HEK293 (cell line): ENCODE results near the gene BCL2L11.

Source experiments
- CTCF ChIA-PET: fragments of 350-600 bp; formaldehyde crosslinking; extraction: SDS; loops from one replicate; lab custom pipeline; 2021; ENCODE audit warnings: antibody characterized with exemption; lab: Yijun Ruan, JAX
- POLR2A ChIA-PET: fragments of 300-600 bp; formaldehyde crosslinking; extraction: SDS; loops from one replicate; lab custom pipeline; 2020; ENCODE audit warnings: antibody characterized with exemption, inconsistent platforms; lab: Yijun Ruan, JAX
- H3K27ac ChIP-seq: fragments of 200-500 bp; sonication (Bioruptor generic); 2 replicates; pipeline ENCODE4 v1.5.1; 2014; ENCODE audit warnings: low read depth, low read length, control low read depth, inconsistent platforms; ENCODE audit errors: extremely low read depth
- H3K36me3 ChIP-seq, 2 experiments: fragments of 200-500 bp in 1 of 2; sonication (Bioruptor generic) in 1 of 2; 1 replicate in 1 of 2; 2 replicates in 1 of 2; pipeline ENCODE4 v1.5.1; 2014 to 2017; ENCODE audit warnings: inconsistent platforms in 2 of 2, low read length in 2 of 2; ENCODE audit not compliant: control insufficient read depth in 2 of 2, insufficient read depth in 1 of 2
- H3K4me1 ChIP-seq: fragments of 200-500 bp; sonication (Bioruptor generic); 2 replicates; pipeline ENCODE4 v1.5.1; 2014; ENCODE audit warnings: mild to moderate bottlenecking, low read length, inconsistent platforms; ENCODE audit not compliant: control insufficient read depth, insufficient read depth
- H3K4me3 ChIP-seq: 2 replicates; pipeline ENCODE4 v1.5.1; 2011; ENCODE audit warnings: low read depth, mild to moderate bottlenecking, control low read depth, low read length, moderate library complexity
- H3K9me3 ChIP-seq: fragments of 200-500 bp; sonication (Bioruptor generic); 2 replicates; pipeline ENCODE4 v1.5.1; 2014; ENCODE audit warnings: low read depth, low read length, inconsistent platforms; ENCODE audit not compliant: control insufficient read depth, insufficient read depth
- PRDM1 ChIP-seq: fragments of 450-650 bp; formaldehyde crosslinking; IDR thresholded peaks from 2 replicates; pipeline ENCODE4; 2016; ENCODE audit warnings: missing biosample characterization, missing genetic modification characterization
- YY1 ChIP-seq: fragments of 450-650 bp; formaldehyde crosslinking; IDR thresholded peaks from 2 replicates; pipeline ENCODE4 v1.5.1; 2018; ENCODE audit warnings: missing biosample characterization, missing genetic modification characterization
- ZBTB20 ChIP-seq: fragments of 450-650 bp; formaldehyde crosslinking; IDR thresholded peaks from 2 replicates; pipeline ENCODE4 v1.5.1; 2016; ENCODE audit warnings: missing biosample characterization, missing genetic modification characterization
- ZBTB7A ChIP-seq: fragments of 450-650 bp; formaldehyde crosslinking; IDR thresholded peaks from 2 replicates; pipeline ENCODE4 v1.5.1; 2016; ENCODE audit warnings: low read depth, missing biosample characterization, missing genetic modification characterization
- ZFP37 ChIP-seq: fragments of 450-650 bp; formaldehyde crosslinking; IDR thresholded peaks from 2 replicates; pipeline ENCODE4 v1.5.1; 2016; ENCODE audit warnings: missing biosample characterization, missing genetic modification characterization
- ZFP41 ChIP-seq: fragments of 450-650 bp; formaldehyde crosslinking; IDR thresholded peaks from 2 replicates; pipeline ENCODE4 v1.5.1; 2016; ENCODE audit warnings: missing biosample characterization, missing genetic modification characterization, borderline replicate concordance
- ZNF157 ChIP-seq: fragments of 450-650 bp; formaldehyde crosslinking; IDR thresholded peaks from 2 replicates; pipeline ENCODE4 v1.5.1; 2016; ENCODE audit warnings: missing biosample characterization, missing genetic modification characterization
- ZNF416 ChIP-seq: fragments of 450-650 bp; formaldehyde crosslinking; IDR thresholded peaks from 2 replicates; pipeline ENCODE4 v1.5.1; 2016; ENCODE audit warnings: missing biosample characterization, missing genetic modification characterization
- ZNF529 ChIP-seq: fragments of 450-650 bp; formaldehyde crosslinking; IDR thresholded peaks from 2 replicates; pipeline ENCODE4 v1.5.1; 2017; ENCODE audit warnings: missing genetic modification characterization, missing biosample characterization; ENCODE audit not compliant: insufficient replicate concordance
- ZNF544 ChIP-seq: fragments of 450-650 bp; formaldehyde crosslinking; IDR thresholded peaks from 2 replicates; pipeline ENCODE4 v1.5.0; 2017; ENCODE audit warnings: missing biosample characterization, missing genetic modification characterization
- ZNF549 ChIP-seq: fragments of 450-650 bp; IDR thresholded peaks from 2 replicates; pipeline ENCODE4 v1.5.1; 2018; ENCODE audit warnings: missing biosample characterization, missing genetic modification characterization, mild to moderate bottlenecking, inconsistent platforms, moderate library complexity
- ZNF768 ChIP-seq: fragments of 450-650 bp; formaldehyde crosslinking; IDR thresholded peaks from 2 replicates; pipeline ENCODE4 v1.5.1; 2018; ENCODE audit warnings: missing biosample characterization, mild to moderate bottlenecking, missing genetic modification characterization
- ZNF776 ChIP-seq: fragments of 450-650 bp; formaldehyde crosslinking; IDR thresholded peaks from 2 replicates; pipeline ENCODE4 v1.5.0; 2017; ENCODE audit warnings: missing biosample characterization, missing genetic modification characterization, borderline replicate concordance
- TF ChIP-seq, protein P1 (sequence below): fragments of 450-650 bp; formaldehyde crosslinking; IDR thresholded peaks from 2 replicates; pipeline ENCODE4 v1.5.1; 2016; ENCODE audit warnings: missing biosample characterization, missing genetic modification characterization
- TF ChIP-seq, protein P2 (sequence below): fragments of 450-650 bp; formaldehyde crosslinking; IDR thresholded peaks from 2 replicates; pipeline ENCODE4 v1.5.1; 2017; ENCODE audit warnings: missing biosample characterization, missing genetic modification characterization
- TF ChIP-seq, protein P3 (sequence below): fragments of 450-650 bp; formaldehyde crosslinking; conservative IDR thresholded peaks from 2 replicates; pipeline ENCODE4 v1.5.1; 2016; ENCODE audit warnings: low read depth, missing biosample characterization, missing genetic modification characterization
- TF ChIP-seq, protein P4 (sequence below): fragments of 450-650 bp; formaldehyde crosslinking; IDR thresholded peaks from 2 replicates; pipeline ENCODE4 v1.5.1; 2017; ENCODE audit warnings: missing biosample characterization, missing genetic modification characterization
- TF ChIP-seq, protein P5 (sequence below): fragments of 450-650 bp; formaldehyde crosslinking; IDR thresholded peaks from 2 replicates; pipeline ENCODE4 v1.5.1; 2016; ENCODE audit warnings: missing biosample characterization, missing genetic modification characterization
- TF ChIP-seq, protein P6 (sequence below): fragments of 450-650 bp; formaldehyde crosslinking; IDR thresholded peaks from 2 replicates; pipeline ENCODE4 v1.5.1; 2016; ENCODE audit warnings: missing biosample characterization, missing genetic modification characterization
- TF ChIP-seq, protein P7 (sequence below): fragments of 450-650 bp; formaldehyde crosslinking; IDR thresholded peaks from 2 replicates; pipeline ENCODE4 v1.5.1; 2016; ENCODE audit warnings: missing biosample characterization, missing genetic modification characterization

The BCL2L11 gene

DNA sequence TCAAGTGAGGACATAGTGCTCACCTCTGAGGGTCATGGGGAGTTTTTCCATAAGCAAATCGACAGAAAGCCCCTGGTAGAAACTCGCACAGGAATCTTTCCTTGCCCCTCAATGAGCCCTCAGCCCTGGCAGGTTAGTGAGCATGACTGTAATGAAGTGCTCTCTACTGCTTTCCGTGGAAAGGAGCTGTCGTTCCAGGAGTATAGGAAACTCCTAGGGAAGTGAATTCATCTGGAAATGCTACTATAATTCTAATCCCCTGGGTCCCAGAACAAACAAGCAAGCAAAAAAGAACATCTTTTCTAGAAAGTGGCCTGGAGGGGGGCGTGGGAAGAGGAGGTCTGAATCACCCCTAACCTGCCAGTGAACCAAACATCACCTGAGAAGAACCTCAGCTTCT lies 18.1 kb downstream of the BCL2L11 start:
- TF ChIP-seq ZNF776 (tag by site-specific recombination), result no peak
- TF ChIP-seq, protein P1, sequence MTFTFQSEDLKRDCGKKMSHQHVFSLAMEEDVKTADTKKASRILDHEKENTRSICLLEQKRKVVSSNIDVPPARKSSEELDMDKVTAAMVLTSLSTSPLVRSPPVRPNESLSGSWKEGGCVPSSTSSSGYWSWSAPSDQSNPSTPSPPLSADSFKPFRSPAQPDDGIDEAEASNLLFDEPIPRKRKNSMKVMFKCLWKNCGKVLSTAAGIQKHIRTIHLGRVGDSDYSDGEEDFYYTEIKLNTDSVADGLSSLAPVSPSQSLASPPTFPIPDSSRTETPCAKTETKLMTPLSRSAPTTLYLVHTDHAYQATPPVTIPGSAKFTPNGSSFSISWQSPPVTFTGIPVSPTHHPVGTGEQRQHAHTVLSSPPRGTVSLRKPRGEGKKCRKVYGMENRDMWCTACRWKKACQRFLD (tag by site-specific recombination), result no peak
- TF ChIP-seq ZNF157 (tag by site-specific recombination), result no peak
- TF ChIP-seq ZBTB7A, result no peak
- TF ChIP-seq, protein P2, sequence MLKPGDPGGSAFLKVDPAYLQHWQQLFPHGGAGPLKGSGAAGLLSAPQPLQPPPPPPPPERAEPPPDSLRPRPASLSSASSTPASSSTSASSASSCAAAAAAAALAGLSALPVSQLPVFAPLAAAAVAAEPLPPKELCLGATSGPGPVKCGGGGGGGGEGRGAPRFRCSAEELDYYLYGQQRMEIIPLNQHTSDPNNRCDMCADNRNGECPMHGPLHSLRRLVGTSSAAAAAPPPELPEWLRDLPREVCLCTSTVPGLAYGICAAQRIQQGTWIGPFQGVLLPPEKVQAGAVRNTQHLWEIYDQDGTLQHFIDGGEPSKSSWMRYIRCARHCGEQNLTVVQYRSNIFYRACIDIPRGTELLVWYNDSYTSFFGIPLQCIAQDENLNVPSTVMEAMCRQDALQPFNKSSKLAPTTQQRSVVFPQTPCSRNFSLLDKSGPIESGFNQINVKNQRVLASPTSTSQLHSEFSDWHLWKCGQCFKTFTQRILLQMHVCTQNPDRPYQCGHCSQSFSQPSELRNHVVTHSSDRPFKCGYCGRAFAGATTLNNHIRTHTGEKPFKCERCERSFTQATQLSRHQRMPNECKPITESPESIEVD (tag by site-specific recombination), result peak; percentile 31; the same call in 1 of the 2 replicates
- TF ChIP-seq ZFP41, result no peak
- no peak for TF ChIP-seq YY1 (tag by site-specific recombination)
- TF ChIP-seq ZFP37 (tag by site-specific recombination), result no peak
- H3K4me3 ChIP-seq, result no peak overlapping the region
- H3K36me3 ChIP-seq, result peaks cover 14 to 73% of the 10 kb centered on the region in 2 experiments
- peaks cover 24% of the 10 kb centered on the region for H3K4me1 ChIP-seq
- POLR2A ChIA-PET, result no interaction called here
- CTCF ChIA-PET, result no interaction called here
- H3K27ac ChIP-seq, result no peak overlapping the region
- no peaks in the 10 kb centered on the region for H3K9me3 ChIP-seq

DNA sequence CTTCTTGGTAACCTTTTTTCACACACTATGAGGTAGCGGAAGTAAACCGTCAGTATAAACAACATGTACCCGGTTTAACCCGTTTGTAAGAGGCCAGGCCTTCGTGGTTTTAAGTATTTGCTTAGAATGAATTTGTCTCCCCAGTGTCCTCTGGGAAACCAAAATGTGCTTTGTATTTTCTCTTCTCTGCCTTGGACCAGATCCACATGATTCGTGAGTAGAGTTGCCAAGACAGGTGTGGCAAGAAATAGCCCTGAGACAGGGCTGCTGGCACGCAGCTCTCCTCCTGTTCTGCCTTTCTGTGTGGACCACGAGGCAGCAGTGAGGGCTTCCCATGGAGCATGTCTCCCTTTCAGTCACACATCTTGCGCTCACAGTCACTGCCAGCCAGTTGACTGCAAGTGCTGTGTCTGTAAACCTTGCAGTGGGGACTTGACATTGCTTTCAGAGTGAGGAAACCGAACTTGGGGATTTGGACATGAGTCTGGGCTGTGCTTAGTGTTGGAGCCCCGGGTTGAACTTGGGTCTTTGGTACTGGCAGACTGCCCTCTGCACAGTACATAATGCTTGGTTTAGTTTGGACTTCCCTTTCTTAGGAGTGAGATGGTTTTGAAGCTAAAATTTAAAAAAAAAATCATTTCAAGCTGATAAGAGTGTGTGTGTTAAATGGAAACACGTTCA lies 19.1 kb downstream of the BCL2L11 start:
- CTCF ChIA-PET, result no interaction called here
- Histone ChIP-seq H3K9me3 (no peaks in the 10 kb centered on the region), H3K4me1 (peaks cover 24% of the 10 kb centered on the region), H3K4me3 (no peak overlapping the region), H3K36me3 (peaks cover 13 to 76% of the 10 kb centered on the region in 2 experiments; a peak in 2 of 3 replicates), H3K27ac (no peak overlapping the region)
- POLR2A ChIA-PET, result no interaction called here
- TF ChIP-seq ZNF416 (no peak), PRDM1 (no peak), ZBTB20 (no peak), ZNF768 (tag by site-specific recombination) (no peak), ZNF544 (tag by site-specific recombination) (no peak), ZNF549 (tag by site-specific recombination) (no peak), ZNF529 (no peak)
- TF ChIP-seq, protein P3, sequence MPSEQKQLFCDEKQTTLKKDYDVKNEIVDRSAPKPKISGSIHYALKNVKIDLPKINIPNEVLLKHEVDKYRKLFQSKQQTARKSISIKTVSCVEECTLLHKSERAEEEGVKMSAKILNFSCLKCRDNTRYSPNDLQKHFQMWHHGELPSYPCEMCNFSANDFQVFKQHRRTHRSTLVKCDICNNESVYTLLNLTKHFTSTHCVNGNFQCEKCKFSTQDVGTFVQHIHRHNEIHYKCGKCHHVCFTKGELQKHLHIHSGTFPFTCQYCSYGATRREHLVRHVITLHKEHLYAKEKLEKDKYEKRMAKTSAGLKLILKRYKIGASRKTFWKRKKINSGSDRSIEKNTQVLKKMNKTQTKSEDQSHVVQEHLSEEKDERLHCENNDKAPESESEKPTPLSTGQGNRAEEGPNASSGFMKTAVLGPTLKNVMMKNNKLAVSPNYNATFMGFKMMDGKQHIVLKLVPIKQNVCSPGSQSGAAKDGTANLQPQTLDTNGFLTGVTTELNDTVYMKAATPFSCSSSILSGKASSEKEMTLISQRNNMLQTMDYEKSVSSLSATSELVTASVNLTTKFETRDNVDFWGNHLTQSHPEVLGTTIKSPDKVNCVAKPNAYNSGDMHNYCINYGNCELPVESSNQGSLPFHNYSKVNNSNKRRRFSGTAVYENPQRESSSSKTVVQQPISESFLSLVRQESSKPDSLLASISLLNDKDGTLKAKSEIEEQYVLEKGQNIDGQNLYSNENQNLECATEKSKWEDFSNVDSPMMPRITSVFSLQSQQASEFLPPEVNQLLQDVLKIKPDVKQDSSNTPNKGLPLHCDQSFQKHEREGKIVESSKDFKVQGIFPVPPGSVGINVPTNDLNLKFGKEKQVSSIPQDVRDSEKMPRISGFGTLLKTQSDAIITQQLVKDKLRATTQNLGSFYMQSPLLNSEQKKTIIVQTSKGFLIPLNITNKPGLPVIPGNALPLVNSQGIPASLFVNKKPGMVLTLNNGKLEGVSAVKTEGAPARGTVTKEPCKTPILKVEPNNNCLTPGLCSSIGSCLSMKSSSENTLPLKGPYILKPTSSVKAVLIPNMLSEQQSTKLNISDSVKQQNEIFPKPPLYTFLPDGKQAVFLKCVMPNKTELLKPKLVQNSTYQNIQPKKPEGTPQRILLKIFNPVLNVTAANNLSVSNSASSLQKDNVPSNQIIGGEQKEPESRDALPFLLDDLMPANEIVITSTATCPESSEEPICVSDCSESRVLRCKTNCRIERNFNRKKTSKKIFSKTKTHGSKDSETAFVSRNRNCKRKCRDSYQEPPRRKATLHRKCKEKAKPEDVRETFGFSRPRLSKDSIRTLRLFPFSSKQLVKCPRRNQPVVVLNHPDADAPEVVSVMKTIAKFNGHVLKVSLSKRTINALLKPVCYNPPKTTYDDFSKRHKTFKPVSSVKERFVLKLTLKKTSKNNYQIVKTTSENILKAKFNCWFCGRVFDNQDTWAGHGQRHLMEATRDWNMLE, result no peak
- TF ChIP-seq, protein P4, sequence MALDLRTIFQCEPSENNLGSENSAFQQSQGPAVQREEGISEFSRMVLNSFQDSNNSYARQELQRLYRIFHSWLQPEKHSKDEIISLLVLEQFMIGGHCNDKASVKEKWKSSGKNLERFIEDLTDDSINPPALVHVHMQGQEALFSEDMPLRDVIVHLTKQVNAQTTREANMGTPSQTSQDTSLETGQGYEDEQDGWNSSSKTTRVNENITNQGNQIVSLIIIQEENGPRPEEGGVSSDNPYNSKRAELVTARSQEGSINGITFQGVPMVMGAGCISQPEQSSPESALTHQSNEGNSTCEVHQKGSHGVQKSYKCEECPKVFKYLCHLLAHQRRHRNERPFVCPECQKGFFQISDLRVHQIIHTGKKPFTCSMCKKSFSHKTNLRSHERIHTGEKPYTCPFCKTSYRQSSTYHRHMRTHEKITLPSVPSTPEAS (tag by site-specific recombination), result no peak
- TF ChIP-seq, protein P5, sequence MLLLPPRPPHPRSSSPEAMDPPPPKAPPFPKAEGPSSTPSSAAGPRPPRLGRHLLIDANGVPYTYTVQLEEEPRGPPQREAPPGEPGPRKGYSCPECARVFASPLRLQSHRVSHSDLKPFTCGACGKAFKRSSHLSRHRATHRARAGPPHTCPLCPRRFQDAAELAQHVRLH (tag by site-specific recombination), result no peak
- TF ChIP-seq, protein P6, sequence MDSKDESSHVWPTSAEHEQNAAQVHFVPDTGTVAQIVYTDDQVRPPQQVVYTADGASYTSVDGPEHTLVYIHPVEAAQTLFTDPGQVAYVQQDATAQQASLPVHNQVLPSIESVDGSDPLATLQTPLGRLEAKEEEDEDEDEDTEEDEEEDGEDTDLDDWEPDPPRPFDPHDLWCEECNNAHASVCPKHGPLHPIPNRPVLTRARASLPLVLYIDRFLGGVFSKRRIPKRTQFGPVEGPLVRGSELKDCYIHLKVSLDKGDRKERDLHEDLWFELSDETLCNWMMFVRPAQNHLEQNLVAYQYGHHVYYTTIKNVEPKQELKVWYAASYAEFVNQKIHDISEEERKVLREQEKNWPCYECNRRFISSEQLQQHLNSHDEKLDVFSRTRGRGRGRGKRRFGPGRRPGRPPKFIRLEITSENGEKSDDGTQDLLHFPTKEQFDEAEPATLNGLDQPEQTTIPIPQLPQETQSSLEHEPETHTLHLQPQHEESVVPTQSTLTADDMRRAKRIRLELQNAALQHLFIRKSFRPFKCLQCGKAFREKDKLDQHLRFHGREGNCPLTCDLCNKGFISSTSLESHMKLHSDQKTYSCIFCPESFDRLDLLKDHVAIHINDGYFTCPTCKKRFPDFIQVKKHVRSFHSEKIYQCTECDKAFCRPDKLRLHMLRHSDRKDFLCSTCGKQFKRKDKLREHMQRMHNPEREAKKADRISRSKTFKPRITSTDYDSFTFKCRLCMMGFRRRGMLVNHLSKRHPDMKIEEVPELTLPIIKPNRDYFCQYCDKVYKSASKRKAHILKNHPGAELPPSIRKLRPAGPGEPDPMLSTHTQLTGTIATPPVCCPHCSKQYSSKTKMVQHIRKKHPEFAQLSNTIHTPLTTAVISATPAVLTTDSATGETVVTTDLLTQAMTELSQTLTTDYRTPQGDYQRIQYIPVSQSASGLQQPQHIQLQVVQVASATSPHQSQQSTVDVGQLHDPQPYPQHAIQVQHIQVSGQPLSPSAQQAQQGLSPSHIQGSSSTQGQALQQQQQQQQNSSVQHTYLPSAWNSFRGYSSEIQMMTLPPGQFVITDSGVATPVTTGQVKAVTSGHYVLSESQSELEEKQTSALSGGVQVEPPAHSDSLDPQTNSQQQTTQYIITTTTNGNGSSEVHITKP, result no peak
- TF ChIP-seq, protein P7, sequence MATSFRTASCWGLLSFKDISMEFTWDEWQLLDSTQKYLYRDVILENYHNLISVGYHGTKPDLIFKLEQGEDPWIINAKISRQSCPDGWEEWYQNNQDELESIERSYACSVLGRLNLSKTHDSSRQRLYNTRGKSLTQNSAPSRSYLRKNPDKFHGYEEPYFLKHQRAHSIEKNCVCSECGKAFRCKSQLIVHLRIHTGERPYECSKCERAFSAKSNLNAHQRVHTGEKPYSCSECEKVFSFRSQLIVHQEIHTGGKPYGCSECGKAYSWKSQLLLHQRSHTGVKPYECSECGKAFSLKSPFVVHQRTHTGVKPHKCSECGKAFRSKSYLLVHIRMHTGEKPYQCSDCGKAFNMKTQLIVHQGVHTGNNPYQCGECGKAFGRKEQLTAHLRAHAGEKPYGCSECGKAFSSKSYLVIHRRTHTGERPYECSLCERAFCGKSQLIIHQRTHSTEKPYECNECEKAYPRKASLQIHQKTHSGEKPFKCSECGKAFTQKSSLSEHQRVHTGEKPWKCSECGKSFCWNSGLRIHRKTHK, result no peak
